GM12864 (cell line): Measurements from ENCODE around the gene CD300A.

ENCODE experiments used
- DNase-seq: peaks from one replicate; pipeline ENCODE4 v3.0.0-alpha.2; 2011; ENCODE audit warnings: low read depth
- H3K4me3 ChIP-seq: 2 replicates; pipeline ENCODE4 v1.5.1; 2011; ENCODE audit warnings: mild to moderate bottlenecking, low read depth, low read length, control low read depth
- TF ChIP-seq, protein P1 (sequence below): IDR thresholded peaks from 2 replicates; pipeline ENCODE4 v1.5.1; 2011; ENCODE audit warnings: low read depth, mild to moderate bottlenecking, moderate library complexity, low read length, control low read depth, inconsistent platforms; ENCODE audit errors: missing control alignments

CD300A gene

DNA sequence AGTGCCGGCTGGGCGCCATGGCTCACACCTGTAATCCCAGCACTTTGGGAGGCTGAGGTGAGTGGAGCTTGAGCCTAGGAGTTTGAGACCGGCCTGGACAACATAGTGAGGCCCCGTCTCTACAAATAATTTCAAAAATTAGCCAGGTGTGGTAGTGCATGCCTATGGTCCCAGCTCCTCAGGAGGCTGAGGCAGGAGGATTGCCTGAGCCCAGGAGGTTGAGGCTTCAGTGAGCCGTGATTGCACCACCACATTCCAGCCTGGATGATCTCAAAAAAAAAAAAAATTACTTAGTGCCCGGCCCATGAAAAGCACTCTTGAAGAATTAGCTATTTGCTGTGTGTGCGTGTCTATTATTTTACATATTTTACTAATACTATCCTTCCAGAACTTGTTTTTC lies 24.9 kb upstream of the CD300A start:
- no peak for DNase-seq
- H3K4me3 ChIP-seq = no peak overlapping the region
- TF ChIP-seq, protein P1, sequence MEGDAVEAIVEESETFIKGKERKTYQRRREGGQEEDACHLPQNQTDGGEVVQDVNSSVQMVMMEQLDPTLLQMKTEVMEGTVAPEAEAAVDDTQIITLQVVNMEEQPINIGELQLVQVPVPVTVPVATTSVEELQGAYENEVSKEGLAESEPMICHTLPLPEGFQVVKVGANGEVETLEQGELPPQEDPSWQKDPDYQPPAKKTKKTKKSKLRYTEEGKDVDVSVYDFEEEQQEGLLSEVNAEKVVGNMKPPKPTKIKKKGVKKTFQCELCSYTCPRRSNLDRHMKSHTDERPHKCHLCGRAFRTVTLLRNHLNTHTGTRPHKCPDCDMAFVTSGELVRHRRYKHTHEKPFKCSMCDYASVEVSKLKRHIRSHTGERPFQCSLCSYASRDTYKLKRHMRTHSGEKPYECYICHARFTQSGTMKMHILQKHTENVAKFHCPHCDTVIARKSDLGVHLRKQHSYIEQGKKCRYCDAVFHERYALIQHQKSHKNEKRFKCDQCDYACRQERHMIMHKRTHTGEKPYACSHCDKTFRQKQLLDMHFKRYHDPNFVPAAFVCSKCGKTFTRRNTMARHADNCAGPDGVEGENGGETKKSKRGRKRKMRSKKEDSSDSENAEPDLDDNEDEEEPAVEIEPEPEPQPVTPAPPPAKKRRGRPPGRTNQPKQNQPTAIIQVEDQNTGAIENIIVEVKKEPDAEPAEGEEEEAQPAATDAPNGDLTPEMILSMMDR = no peak

DNA sequence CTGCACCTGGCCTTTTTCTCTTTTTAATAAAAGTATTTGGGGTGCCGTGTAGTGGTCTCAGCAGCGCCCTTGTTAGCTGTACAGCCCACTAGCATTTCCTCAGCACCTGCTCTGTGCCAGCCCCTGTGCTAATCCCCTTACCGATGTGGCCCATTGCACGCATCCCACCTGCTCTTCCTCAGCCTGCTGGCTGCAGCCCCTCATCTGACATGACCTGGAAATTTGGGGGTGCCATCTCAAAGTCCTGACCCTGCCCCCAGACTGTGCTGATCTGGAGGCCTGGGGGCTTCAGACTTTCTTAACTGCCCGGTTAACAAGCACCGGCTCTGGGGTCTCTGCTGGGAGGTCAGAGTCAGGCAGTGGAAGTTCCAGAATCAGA lies 24.2 kb upstream of the CD300A start:
- no peak for DNase-seq
- TF ChIP-seq, protein P1 = no peak
- no peak overlapping the region for H3K4me3 ChIP-seq

DNA sequence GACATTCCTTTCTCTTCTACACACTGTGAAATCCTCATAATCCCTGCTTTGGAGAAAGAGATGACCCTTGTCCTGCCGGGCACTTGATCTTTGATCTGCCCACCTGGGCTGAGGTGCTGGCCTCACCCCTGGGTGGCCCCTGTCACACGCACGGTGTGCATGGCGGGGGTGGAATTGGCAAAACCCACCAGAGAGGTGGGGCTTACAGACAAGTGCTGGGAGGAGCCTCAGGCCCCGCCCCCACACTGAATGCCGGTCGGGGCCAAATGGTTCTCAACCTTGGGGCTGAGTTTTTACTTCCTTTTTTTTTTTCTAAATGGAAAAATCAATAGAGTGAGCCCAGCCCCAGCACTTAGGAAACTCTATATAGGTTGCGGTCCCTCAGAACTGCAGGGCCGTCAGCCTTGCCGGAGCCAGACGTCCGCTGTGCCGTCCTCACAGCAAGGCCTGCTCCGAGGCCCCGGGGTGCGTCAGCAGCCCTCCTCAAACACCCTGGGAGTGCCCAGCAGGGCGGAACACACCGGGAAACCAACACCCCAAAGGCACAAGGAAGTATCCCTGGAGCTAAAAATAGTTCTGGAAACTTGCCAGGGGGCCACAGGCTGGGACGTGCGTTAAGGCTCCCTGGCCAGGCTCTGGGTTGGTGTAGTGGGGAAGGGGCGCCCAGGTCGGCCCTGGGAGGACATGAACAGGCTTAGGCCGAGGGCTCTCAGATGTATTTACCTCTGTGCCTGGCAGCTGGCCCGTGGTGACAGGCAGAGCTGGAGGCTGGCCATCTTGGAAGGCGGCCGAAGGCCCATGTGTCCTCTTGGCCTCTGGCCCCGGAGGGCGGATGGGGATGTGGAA lies 23.5 kb upstream of the CD300A start:
- H3K4me3 ChIP-seq = no peak overlapping the region; the same call in 1 of the 2 replicates
- TF ChIP-seq, protein P1 = no peak
- DNase-seq = no peak

DNA sequence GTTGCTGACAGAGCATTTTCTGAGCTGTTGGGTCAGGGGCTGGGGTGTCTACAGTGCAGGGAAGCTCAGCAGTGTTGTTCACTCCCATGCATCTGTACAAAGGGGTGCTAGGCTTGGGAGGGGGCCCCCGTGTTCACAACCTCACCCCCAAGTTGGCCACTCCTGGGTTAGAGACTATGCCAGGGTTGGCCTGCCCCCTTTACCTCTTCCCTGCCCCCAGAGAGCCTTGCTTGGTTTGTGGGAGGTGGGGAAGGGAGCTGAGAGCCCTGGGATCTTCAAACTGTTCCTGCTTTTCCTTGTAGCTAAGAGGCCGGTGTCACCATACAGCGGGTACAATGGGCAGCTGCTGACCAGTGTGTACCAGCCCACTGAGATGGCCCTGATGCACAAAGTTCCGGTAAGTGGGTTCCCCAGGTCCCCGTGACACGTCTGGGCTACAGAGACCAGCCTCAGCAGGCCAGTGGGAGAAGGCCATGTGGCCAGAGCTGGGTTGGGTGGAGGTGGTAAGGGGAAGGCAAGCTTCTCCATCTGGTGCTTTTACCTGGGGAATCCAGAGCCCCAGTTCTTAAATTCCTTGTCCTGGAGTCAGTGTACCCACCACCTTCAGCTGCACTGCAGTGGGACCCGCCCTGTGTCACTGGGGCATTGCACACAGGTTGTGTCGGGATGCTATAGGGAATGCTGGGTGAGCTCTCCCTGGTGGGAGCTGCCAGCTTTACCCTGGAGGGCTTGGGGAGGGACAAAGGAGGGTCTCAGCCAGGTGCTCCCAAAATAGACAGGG lies 22.7 kb upstream of the CD300A start:
- H3K4me3 ChIP-seq = no peak overlapping the region
- no peak for DNase-seq
- TF ChIP-seq, protein P1 = no peak

DNA sequence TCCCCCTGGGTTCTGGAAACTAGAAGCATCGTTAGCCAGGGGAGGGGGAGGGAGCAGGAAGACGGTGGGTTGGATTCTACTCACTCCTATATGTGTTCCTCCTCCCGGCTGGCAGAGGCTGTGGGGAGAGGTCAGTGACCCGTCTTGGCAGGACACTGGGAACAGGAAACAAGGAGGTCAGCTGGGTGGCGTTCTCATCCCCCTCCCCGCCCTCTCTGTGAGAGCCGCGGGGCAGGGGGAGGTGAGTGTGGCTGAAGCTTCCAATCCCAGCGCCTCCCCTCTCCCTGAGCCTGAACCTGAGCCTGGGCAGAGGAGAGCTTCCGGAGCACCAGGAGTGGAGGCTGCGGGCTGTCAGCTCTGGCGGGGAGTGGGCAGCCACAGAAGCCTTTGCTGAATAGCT lies 22.0 kb upstream of the CD300A start:
- no peak for DNase-seq
- TF ChIP-seq, protein P1 = no peak
- no peak overlapping the region for H3K4me3 ChIP-seq

DNA sequence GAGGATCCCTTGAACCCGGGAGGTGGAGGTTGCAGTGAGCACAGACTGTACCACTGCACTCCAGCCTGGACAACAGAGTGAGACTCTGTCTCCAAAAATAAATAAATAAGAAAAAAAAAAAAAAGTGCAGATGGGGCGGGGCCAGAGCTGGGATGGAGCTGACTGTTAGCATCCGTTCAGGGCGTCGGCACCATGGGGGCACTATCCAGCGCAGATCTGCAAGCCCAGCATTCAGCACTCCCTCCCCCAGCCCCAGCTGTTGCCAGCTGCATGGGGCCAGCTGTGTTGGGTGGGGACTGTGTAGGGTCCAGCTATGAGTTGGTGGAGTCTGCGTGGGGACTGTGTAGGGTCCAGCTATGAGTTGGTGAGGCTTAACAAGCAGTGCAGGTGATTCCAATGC lies 21.3 kb upstream of the CD300A start:
- DNase-seq = no peak
- no peak overlapping the region for H3K4me3 ChIP-seq
- TF ChIP-seq, protein P1 = no peak
